GM12874 (cell line): ENCODE measurements around the gene NR2C2AP.
A peak's percentile ranks its signal among the peaks of the same experiment; 100 is the strongest.

Experiments
- CTCF ChIP-seq: IDR thresholded peaks from 2 replicates; pipeline ENCODE4 v1.5.1; 2011; ENCODE audit warnings: low read depth, mild to moderate bottlenecking, control low read depth, low read length, moderate library complexity; ENCODE audit not compliant: insufficient read depth

The NR2C2AP gene

GRCh38 chr19:19192078-19192882 lies 10.9 kb downstream of the NR2C2AP start, which contains the start of the genes BORCS8 and RFXANK:
TSS of gene BORCS8 (minus strand) at chr19:19192152. CDS start at chr19:19192117, 35 bp downstream.
TSS of gene RFXANK (plus strand) at chr19:19192258. CDS start at chr19:19193947, 1,689 bp downstream.
- TF ChIP-seq CTCF, result no peak

GRCh38 chr19:19191768-19192077 lies 11.5 kb downstream of the NR2C2AP start:
- no peak for TF ChIP-seq CTCF

GRCh38 chr19:19186742-19187141 lies 16.5 kb downstream of the NR2C2AP start:
- no peak for TF ChIP-seq CTCF

GRCh38 chr19:19185853-19186740 lies 17.1 kb downstream of the NR2C2AP start:
- TF ChIP-seq CTCF, result peak; percentile 74

- no peak for TF ChIP-seq CTCF
Observed at GRCh38 chr19:19181488-19181998, 21.7 kb downstream of the NR2C2AP start.

- TF ChIP-seq CTCF, result no peak
Observed at GRCh38 chr19:19179548-19180441, 23.4 kb downstream of the NR2C2AP start.
